Spleen (tissue), 11 donors: ENCODE results near the gene STXBP6. TPM values are rescaled to one million over a fixed set of nuclear protein-coding genes. Genes with fewer than 3 reads are reported as not detected.
"Not testable (repeated sequence)": the region's sequence is repeated elsewhere in the genome, so short reads cannot be mapped to it uniquely, and the experiment has no call there.

ENCODE experiments used
- DNase-seq: peaks from one replicate; pipeline ENCODE4 v3.0.0-alpha.2; 2020
- H3K27ac ChIP-seq, 8 donors: fragments of 200-600 bp; sonication (generic) in 7 of 8; 1 replicate in 4 of 8; 2 replicates in 4 of 8; pipeline versions ENCODE4 v1.5.0 to v1.8.0; 2016 to 2021; ENCODE audit warnings: inconsistent platforms in 4 of 8, mild to moderate bottlenecking in 4 of 8, moderate library complexity in 1 of 8
- H3K27me3 ChIP-seq, 7 donors: fragments of 200-600 bp; sonication (generic) in 6 of 7; replicated peaks in 1 of 7; 1 replicate in 4 of 7; 2 replicates in 3 of 7; pipeline versions ENCODE4 v1.5.0 to v1.8.0; 2016 to 2021; ENCODE audit warnings: inconsistent platforms in 3 of 7, mild to moderate bottlenecking in 1 of 7
- H3K36me3 ChIP-seq, 6 donors: fragments of 200-600 bp; sonication (generic) in 5 of 6; 1 replicate in 4 of 6; 2 replicates in 2 of 6; pipeline versions ENCODE4 v1.5.0 to v1.8.0; 2016 to 2021; ENCODE audit warnings: inconsistent platforms in 2 of 6
- H3K4me1 ChIP-seq, 6 donors: fragments of 200-600 bp; sonication (generic) in 5 of 6; 1 replicate in 3 of 6; 2 replicates in 3 of 6; pipeline versions ENCODE4 v1.5.0 to v1.8.0; 2016 to 2021; ENCODE audit warnings: inconsistent platforms in 3 of 6
- H3K4me3 ChIP-seq, 8 donors: fragments of 200-600 bp; sonication (generic) in 7 of 8; 1 replicate in 4 of 8; 2 replicates in 4 of 8; pipeline versions ENCODE4 v1.5.0 to v1.8.0; 2016 to 2021; ENCODE audit warnings: inconsistent platforms in 4 of 8, mild to moderate bottlenecking in 4 of 8, moderate library complexity in 2 of 8
- H3K9me3 ChIP-seq, 8 donors: fragments of 200-600 bp; sonication (generic) in 7 of 8; 1 replicate in 4 of 8; 2 replicates in 4 of 8; pipeline versions ENCODE4 v1.5.0 to v1.8.0; 2016 to 2021; ENCODE audit warnings: inconsistent platforms in 4 of 8
- POLR2A ChIP-seq, 3 donors: fragments of 450-650 bp; IDR thresholded peaks; one replicate each; pipeline ENCODE4 v1.5.1; 2017; ENCODE audit warnings: antibody characterized with exemption in 3 of 3, mild to moderate bottlenecking in 1 of 3
- POLR2AphosphoS5 ChIP-seq, 3 donors: sonication (generic); formaldehyde crosslinking; IDR thresholded peaks; one replicate each; pipeline ENCODE4 v1.5.1; 2017; ENCODE audit warnings: antibody characterized with exemption in 3 of 3
- WGBS, 5 donors: extraction: QIAGEN DNeasy Blood & Tissue Kit in 3 of 5; methylation state at CpG; one replicate each; pipeline versions ENCODE4 v1.1.5 to v1.1.7; 2013 to 2018; 5-methylcytosine and 5-hydroxymethylcytosine counted together
- intact Hi-C: fragments of 100-400 bp; cut with DNase I; formaldehyde crosslinking; loops from one replicate; pipeline ENCODE4 v1.15.0; 2023; ENCODE audit warnings: low total_unique reads
- polyA plus RNA-seq, 3 donors: library from polyadenylated mRNA; stranded (reverse); fragments of 200-250 nt; gene quantifications; one replicate each; pipeline ENCODE4 v1.2.1, GENCODE V29; 2013
- total RNA-seq, 7 donors: library from RNA; depleted of rRNA in 3 of 7; stranded (reverse); fragments of >200 nt in 3 of 7; fragmentation: NEBNext Ultra II Directional in 4 of 7; extraction: Animal tissue kit (Norgen Biotek cat#: 25700) in 4 of 7; gene quantifications; one replicate each; pipeline versions ENCODE4 v1.1.0 to v1.2.1, GENCODE V29; 2016 to 2021
- TF ChIP-seq, protein P1 (sequence below), 11 experiments: fragments of 200-600 bp in 7 of 11; fragments of 450-650 bp in 4 of 11; sonication (generic) in 4 of 11; IDR thresholded peaks in 8 of 11; conservative IDR thresholded peaks in 3 of 11; 1 replicate in 7 of 11; 2 replicates in 4 of 11; pipeline versions ENCODE4 v1.4.0 to v1.8.0; 2016 to 2021; ENCODE audit warnings: antibody characterized with exemption in 11 of 11, inconsistent platforms in 4 of 11, mild to moderate bottlenecking in 1 of 11
- donor health status: healthy with polysubstance abuse.
- donor health status: DM: no; HTN: no; CAD: no; lungs with moderate emphysema.
- donor health status: DM: no; HTN: no; CAD: no.
- donor health status: Bipolar disorder and iron deficiency.
- donor health status: healthy.
- donor health status: DM: no; HTN: no; CAD: no.
- donor health status: DM: yes; HTN: yes; CAD: no.

STXBP6 gene
- total and polyA plus RNA-seq, 10 donors = 0.76 to 1.4 (median 0.87) TPM

GRCh38 chr14:24965934-24966578, 83.9 kb downstream of the STXBP6 start:
- DNase-seq = no peak
- intact Hi-C loops = no loop called here
- H3K27ac ChIP-seq = no peak overlapping the region
- no peak for TF ChIP-seq POLR2A (IDR thresholded peaks at IDR 0.05)
- no peak for TF ChIP-seq POLR2AphosphoS5 (IDR thresholded peaks at IDR 0.05)
- TF ChIP-seq, protein P1, sequence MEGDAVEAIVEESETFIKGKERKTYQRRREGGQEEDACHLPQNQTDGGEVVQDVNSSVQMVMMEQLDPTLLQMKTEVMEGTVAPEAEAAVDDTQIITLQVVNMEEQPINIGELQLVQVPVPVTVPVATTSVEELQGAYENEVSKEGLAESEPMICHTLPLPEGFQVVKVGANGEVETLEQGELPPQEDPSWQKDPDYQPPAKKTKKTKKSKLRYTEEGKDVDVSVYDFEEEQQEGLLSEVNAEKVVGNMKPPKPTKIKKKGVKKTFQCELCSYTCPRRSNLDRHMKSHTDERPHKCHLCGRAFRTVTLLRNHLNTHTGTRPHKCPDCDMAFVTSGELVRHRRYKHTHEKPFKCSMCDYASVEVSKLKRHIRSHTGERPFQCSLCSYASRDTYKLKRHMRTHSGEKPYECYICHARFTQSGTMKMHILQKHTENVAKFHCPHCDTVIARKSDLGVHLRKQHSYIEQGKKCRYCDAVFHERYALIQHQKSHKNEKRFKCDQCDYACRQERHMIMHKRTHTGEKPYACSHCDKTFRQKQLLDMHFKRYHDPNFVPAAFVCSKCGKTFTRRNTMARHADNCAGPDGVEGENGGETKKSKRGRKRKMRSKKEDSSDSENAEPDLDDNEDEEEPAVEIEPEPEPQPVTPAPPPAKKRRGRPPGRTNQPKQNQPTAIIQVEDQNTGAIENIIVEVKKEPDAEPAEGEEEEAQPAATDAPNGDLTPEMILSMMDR (IDR thresholded peaks at IDR 0.05 in 8 of 11, conservative IDR thresholded peaks at IDR 0.05 in 3 of 11) = no peak
- WGBS, 5 donors = 48 to 72% (median 52%) methylated on average over 3 of the region's 3 CpGs
- H3K36me3 ChIP-seq = no peaks in the 10 kb centered on the region
- no peaks in the 10 kb centered on the region for H3K9me3 ChIP-seq
- no peaks in the 10 kb centered on the region for H3K27me3 ChIP-seq
- no peak overlapping the region for H3K4me3 ChIP-seq
- no peaks in the 10 kb centered on the region for H3K4me1 ChIP-seq

DNA sequence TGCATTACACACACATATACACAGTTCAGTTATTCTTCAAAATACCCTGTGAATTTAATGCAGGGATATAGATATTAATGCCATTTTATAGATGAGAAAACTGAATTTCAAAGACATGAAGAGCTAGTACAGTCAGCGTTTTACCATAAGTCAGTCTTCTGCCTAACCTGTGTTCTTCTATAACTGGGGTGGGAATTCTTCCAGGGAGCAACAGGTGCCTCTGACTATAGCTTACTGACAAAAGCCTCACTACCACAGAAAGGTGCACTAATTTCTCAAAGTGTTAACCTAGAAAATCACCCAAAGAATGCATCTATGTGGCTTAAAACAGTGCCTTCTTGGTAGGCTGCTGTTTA, 84.4 kb downstream of the STXBP6 start:
- H3K4me1 ChIP-seq = no peaks in the 10 kb centered on the region
- intact Hi-C loops = no loop called here
- H3K36me3 ChIP-seq = no peaks in the 10 kb centered on the region
- H3K27ac ChIP-seq = no peak overlapping the region
- H3K9me3 ChIP-seq = no peaks in the 10 kb centered on the region
- TF ChIP-seq POLR2AphosphoS5 (IDR thresholded peaks at IDR 0.05) = no peak
- no peak for TF ChIP-seq POLR2A (IDR thresholded peaks at IDR 0.05)
- TF ChIP-seq, protein P1 (IDR thresholded peaks at IDR 0.05 in 8 of 11, conservative IDR thresholded peaks at IDR 0.05 in 3 of 11) = no peak
- no peak for DNase-seq
- H3K27me3 ChIP-seq = no peaks in the 10 kb centered on the region
- H3K4me3 ChIP-seq = no peak overlapping the region
- 94 to 100% (median 97%) methylated on average over 1 of the region's 1 CpG for WGBS, 5 donors

DNA sequence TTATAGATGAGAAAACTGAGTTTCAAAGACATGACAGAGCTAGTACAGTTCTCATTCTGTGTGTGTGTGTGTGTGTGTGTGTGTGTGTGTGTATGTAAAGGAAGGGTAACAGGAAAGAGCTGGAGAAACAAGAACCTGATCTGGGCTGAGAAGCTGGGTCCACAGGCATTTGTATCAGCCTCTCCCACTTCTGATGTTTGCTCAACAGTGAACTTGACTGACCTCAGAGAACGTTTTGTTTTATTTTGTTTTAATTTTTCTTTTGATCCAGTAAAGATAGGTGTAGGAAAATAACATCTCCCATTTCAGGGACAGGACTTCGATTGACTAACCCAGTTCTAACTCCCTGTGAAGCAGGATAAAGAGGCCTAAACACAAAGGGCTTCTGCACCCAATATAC, 85.4 kb downstream of the STXBP6 start:
- DNase-seq = no peak
- no peaks in the 10 kb centered on the region for H3K36me3 ChIP-seq
- WGBS, 5 donors = 63 to 83% (median 69%) methylated on average over 2 of the region's 2 CpGs
- H3K4me1 ChIP-seq = no peaks in the 10 kb centered on the region
- no peaks in the 10 kb centered on the region for H3K9me3 ChIP-seq
- intact Hi-C loops = no loop called here
- no peak overlapping the region for H3K27ac ChIP-seq
- TF ChIP-seq POLR2AphosphoS5 (IDR thresholded peaks at IDR 0.05) = no peak
- TF ChIP-seq, protein P1 (IDR thresholded peaks at IDR 0.05 in 8 of 11, conservative IDR thresholded peaks at IDR 0.05 in 3 of 11) = no peak
- H3K4me3 ChIP-seq = no peak overlapping the region
- H3K27me3 ChIP-seq = no peaks in the 10 kb centered on the region

DNA sequence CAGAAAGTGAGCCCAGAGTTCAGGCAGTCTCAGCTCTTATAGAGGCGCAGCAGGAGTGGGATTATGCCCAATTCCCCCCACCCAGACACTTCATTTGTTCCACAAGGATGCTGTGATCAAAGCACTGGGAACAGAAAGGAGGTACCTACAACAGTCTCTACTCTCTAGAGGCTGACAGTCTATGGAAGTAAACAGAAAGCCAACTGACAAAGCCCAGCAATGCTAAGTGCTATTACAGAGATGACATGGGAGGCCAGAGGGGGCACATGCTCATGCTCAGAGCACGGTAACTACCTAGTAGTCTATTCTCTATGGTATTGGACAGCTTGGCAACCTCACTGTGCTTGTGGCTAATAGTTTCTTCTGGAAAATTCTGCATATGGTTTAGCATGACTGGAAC, 85.9 kb downstream of the STXBP6 start:
- WGBS, 5 donors = 79 to 93% (median 91%) methylated on average over 2 of the region's 2 CpGs
- Histone ChIP-seq H3K27ac (no peak overlapping the region), H3K27me3 (no peaks in the 10 kb centered on the region), H3K36me3 (no peaks in the 10 kb centered on the region), H3K9me3 (no peaks in the 10 kb centered on the region), H3K4me3 (no peak overlapping the region), H3K4me1 (no peaks in the 10 kb centered on the region)
- intact Hi-C loops = no loop called here
- TF ChIP-seq, protein P1 (IDR thresholded peaks at IDR 0.05 in 8 of 11, conservative IDR thresholded peaks at IDR 0.05 in 3 of 11) = no peak
- TF ChIP-seq POLR2A (IDR thresholded peaks at IDR 0.05) (no peak), POLR2AphosphoS5 (IDR thresholded peaks at IDR 0.05) (no peak)
- no peak for DNase-seq

GRCh38 chr14:24962118-24962517, 87.8 kb downstream of the STXBP6 start:
- intact Hi-C loops, H3K4me1 ChIP-seq, H3K4me3 ChIP-seq, DNase-seq, H3K9me3 ChIP-seq, H3K27ac ChIP-seq, H3K27me3 ChIP-seq, H3K36me3 ChIP-seq: not testable (repeated sequence)
- WGBS, 5 donors = 88 to 95% (median 93%) methylated on average over 6 of the region's 6 CpGs
